ENCODE results near the gene LMO7.

The LMO7 gene

DNA sequence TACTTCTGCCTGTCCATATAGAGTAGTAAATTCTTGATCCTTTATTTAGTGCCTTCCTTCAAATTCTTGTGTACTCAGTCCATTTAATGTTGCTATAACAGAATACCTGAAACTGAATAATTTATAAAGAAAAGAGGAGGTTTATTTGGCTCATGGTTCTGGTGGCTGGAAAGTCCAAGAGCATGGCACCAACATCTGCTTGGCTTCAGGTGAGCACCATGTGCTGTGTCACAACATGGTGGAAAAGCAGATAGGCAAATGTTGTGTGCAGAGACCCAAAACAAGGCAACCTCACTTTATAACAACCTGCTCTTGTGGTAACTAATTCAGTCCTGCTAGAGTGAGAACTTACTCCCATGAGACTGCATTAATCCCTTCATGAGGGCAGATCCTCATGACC lies 195.3 kb downstream of the LMO7 start:
- no peak for DNase-seq (ENCODE audit: low read depth in 1 of 2, low spot score in 1 of 2)
- Histone ChIP-seq H3K4me3 (replicated peaks; ENCODE audit: insufficient read depth, low read length) (no peak overlapping the region), H3K27me3 (ENCODE audit: insufficient read depth, poor library complexity, severe bottlenecking) (no peaks in the 10 kb centered on the region), H3K27ac (replicated peaks) (no peak overlapping the region)
- no peak for TF ChIP-seq SPI1 (IDR thresholded peaks at IDR 0.05; ENCODE audit: borderline replicate concordance, low read depth)
- TF ChIP-seq REST (IDR thresholded peaks at IDR 0.05; ENCODE audit: insufficient replicate concordance, low read depth), result no peak
- TF ChIP-seq GABPA (IDR thresholded peaks at IDR 0.05; ENCODE audit: low read depth), result no peak
- no peak for TF ChIP-seq POLR2AphosphoS5 (IDR thresholded peaks at IDR 0.05; ENCODE audit: low read depth)
- TF ChIP-seq, protein P1, sequence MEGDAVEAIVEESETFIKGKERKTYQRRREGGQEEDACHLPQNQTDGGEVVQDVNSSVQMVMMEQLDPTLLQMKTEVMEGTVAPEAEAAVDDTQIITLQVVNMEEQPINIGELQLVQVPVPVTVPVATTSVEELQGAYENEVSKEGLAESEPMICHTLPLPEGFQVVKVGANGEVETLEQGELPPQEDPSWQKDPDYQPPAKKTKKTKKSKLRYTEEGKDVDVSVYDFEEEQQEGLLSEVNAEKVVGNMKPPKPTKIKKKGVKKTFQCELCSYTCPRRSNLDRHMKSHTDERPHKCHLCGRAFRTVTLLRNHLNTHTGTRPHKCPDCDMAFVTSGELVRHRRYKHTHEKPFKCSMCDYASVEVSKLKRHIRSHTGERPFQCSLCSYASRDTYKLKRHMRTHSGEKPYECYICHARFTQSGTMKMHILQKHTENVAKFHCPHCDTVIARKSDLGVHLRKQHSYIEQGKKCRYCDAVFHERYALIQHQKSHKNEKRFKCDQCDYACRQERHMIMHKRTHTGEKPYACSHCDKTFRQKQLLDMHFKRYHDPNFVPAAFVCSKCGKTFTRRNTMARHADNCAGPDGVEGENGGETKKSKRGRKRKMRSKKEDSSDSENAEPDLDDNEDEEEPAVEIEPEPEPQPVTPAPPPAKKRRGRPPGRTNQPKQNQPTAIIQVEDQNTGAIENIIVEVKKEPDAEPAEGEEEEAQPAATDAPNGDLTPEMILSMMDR (IDR thresholded peaks at IDR 0.05; ENCODE audit: insufficient read depth, low read length), result no peak

- no peak overlapping the region for H3K4me3 ChIP-seq (replicated peaks; ENCODE audit: insufficient read depth, low read length)
- no peaks in the 10 kb centered on the region for H3K27me3 ChIP-seq (ENCODE audit: insufficient read depth, poor library complexity, severe bottlenecking)
- H3K27ac ChIP-seq (replicated peaks), result no peak overlapping the region
- no peak for TF ChIP-seq GABPA (IDR thresholded peaks at IDR 0.05; ENCODE audit: low read depth)
- TF ChIP-seq REST (IDR thresholded peaks at IDR 0.05; ENCODE audit: insufficient replicate concordance, low read depth), result no peak
- TF ChIP-seq, protein P1 (IDR thresholded peaks at IDR 0.05; ENCODE audit: insufficient read depth, low read length), result no peak
- no peak for TF ChIP-seq SPI1 (IDR thresholded peaks at IDR 0.05; ENCODE audit: borderline replicate concordance, low read depth)
- TF ChIP-seq POLR2AphosphoS5 (IDR thresholded peaks at IDR 0.05; ENCODE audit: low read depth), result no peak
- no peak for DNase-seq (ENCODE audit: low read depth in 1 of 2, low spot score in 1 of 2)
These were observed 196.7 kb downstream of the LMO7 start for GRCh38 chr13:75832812-75833211.

GRCh38 chr13:75836441-75836840 lies 200.3 kb downstream of the LMO7 start:
- Histone ChIP-seq H3K27ac (replicated peaks) (no peak overlapping the region), H3K4me3 (replicated peaks; ENCODE audit: insufficient read depth, low read length) (no peak overlapping the region), H3K27me3 (ENCODE audit: insufficient read depth, poor library complexity, severe bottlenecking) (no peaks in the 10 kb centered on the region)
- TF ChIP-seq REST (IDR thresholded peaks at IDR 0.05; ENCODE audit: insufficient replicate concordance, low read depth) (no peak), POLR2AphosphoS5 (IDR thresholded peaks at IDR 0.05; ENCODE audit: low read depth) (no peak), GABPA (IDR thresholded peaks at IDR 0.05; ENCODE audit: low read depth) (no peak), SPI1 (IDR thresholded peaks at IDR 0.05; ENCODE audit: borderline replicate concordance, low read depth) (no peak)
- TF ChIP-seq, protein P1 (IDR thresholded peaks at IDR 0.05; ENCODE audit: insufficient read depth, low read length), result no peak
- no peak for DNase-seq (ENCODE audit: low read depth in 1 of 2, low spot score in 1 of 2)
